H1 (cell line): ENCODE results near the gene RAD23B. TPM values are rescaled to one million over a fixed set of nuclear protein-coding genes. Genes with fewer than 3 reads are reported as not detected.

ENCODE experiments used
- CEBPB ChIP-seq: IDR thresholded peaks from 2 replicates; pipeline ENCODE4 v1.6.1; 2012; ENCODE audit warnings: low read depth, low read length
- KDM4A ChIP-seq: IDR thresholded peaks from one replicate; pipeline ENCODE4 v1.7.1; 2012; ENCODE audit warnings: low read depth, mild to moderate bottlenecking, moderate library complexity, low read length, inconsistent platforms; ENCODE audit not compliant: severe bottlenecking
- POLR2A ChIP-seq, 2 experiments: IDR thresholded peaks; 1 replicate in 1 of 2; 2 replicates in 1 of 2; pipeline ENCODE4 v1.6.1; 2011; ENCODE audit warnings: low read depth in 2 of 2, low read length in 2 of 2, mild to moderate bottlenecking in 2 of 2; ENCODE audit errors: control extremely low read depth in 1 of 2
- RXRA ChIP-seq: IDR thresholded peaks from 2 replicates; pipeline ENCODE4 v1.6.1; 2011; ENCODE audit warnings: low read depth, mild to moderate bottlenecking, low read length, moderate library complexity; ENCODE audit not compliant: insufficient read depth
- TAF1 ChIP-seq: IDR thresholded peaks from 2 replicates; pipeline ENCODE4 v1.6.1; 2011; ENCODE audit warnings: mild to moderate bottlenecking, low read depth, low read length
- ZNF274 ChIP-seq: IDR thresholded peaks from 2 replicates; pipeline ENCODE4 v1.7.0; 2012; ENCODE audit warnings: low read length, borderline replicate concordance; ENCODE audit errors: extremely low read depth
- polyA plus RNA-seq, 7 experiments: library from polyadenylated mRNA; depleted of rRNA in 3 of 7; stranded (reverse) in 5 of 7; unstranded in 2 of 7; fragments of >200 nt in 5 of 7; fragments of 200-250 nt in 2 of 7; gene quantifications; 1 replicate in 5 of 7; 2 replicates in 1 of 7; 4 replicates in 1 of 7; pipeline versions ENCODE4 v1.2.1 to v1.2.3, GENCODE V29; 2011 to 2013; ENCODE audit warnings: missing spikeins in 2 of 7, mixed read lengths in 2 of 7
- total RNA-seq: library from RNA; stranded (reverse); fragmentation: NEBNext Ultra II Directional; extraction: Animal tissue kit (Norgen Biotek cat#: 25700); gene quantifications from 2 replicates; pipeline ENCODE4 v1.2.1, GENCODE V29; 2021

RAD23B gene
- total and polyA plus RNA-seq, 2 of the 8 experiments (the other 6 are each of a cell fraction or from before 2014, with no cell fraction given), result 97.1 to 165 TPM

- TF ChIP-seq POLR2A (IDR thresholded peaks at IDR 0.05; ENCODE audit: control extremely low read depth in 1 of 2, low read depth in 2 of 2, low read length in 2 of 2) (peak; percentile 80 to 83), TAF1 (peak; percentile 85), CEBPB (no peak), RXRA (no peak), ZNF274 (no peak), KDM4A (peak; percentile 7)
Measured at GRCh38 chr9:107283623-107284616, 841 bp downstream of the RAD23B start (continued).
